IMR-90 (cell line): Measurements from ENCODE around the gene KCNH2. TPM values are rescaled to one million over a fixed set of nuclear protein-coding genes. Genes with fewer than 3 reads are reported as not detected.
A peak's percentile ranks its signal among the peaks of the same experiment; 100 is the strongest.

Experiments used
- ATAC-seq: fragments of 200-7000 bp; cut with Tn5 transposase; 2 replicates; pipeline ENCODE4 v1.9.1; 2020; ENCODE audit warnings: low read depth, mild to moderate bottlenecking, moderate library complexity
- BruUV-seq: library from RNA; stranded (reverse); fragments of 400-500 nt; replicated peaks from 2 replicates; lab custom pipeline; 2021; lab: Mats Ljungman, UMichigan
- CTCF ChIA-PET: fragments of 300-600 bp; formaldehyde crosslinking; extraction: SDS; loops from one replicate; lab custom pipeline; 2021; ENCODE audit warnings: antibody characterized with exemption; lab: Yijun Ruan, JAX
- POLR2A ChIA-PET: fragments of 300-600 bp; sonication (Branson Sonifier 250); formaldehyde crosslinking; loops from one replicate; lab custom pipeline; 2022; ENCODE audit warnings: antibody characterized with exemption; ENCODE audit not compliant: unreplicated experiment; lab: Charles Lee
- DNase-seq: peaks from one replicate; pipeline ENCODE4 v3.0.0; 2013
- H2AFZ ChIP-seq: replicated peaks from 2 replicates; pipeline ENCODE3; 2013; ENCODE audit warnings: low read length, mild to moderate bottlenecking; ENCODE audit not compliant: poor library complexity
- H2AK5ac ChIP-seq: 2 replicates; pipeline ENCODE4 v1.6.1; 2013; ENCODE audit warnings: low read depth, low read length, inconsistent platforms
- H2AK9ac ChIP-seq: replicated peaks from 2 replicates; pipeline ENCODE3; 2013; ENCODE audit warnings: mild to moderate bottlenecking, low read depth, low read length, moderate library complexity; ENCODE audit not compliant: poor library complexity
- H2BK120ac ChIP-seq: 2 replicates; pipeline ENCODE4 v1.6.1; 2013; ENCODE audit warnings: low read depth, low read length, inconsistent platforms
- H2BK15ac ChIP-seq: 3 replicates; pipeline ENCODE4 v1.6.1; 2013; ENCODE audit warnings: low read depth, low read length, inconsistent platforms
- H2BK20ac ChIP-seq: 2 replicates; pipeline ENCODE4 v1.6.1; 2013; ENCODE audit warnings: low read depth, mild to moderate bottlenecking, inconsistent platforms, low read length, moderate library complexity
- H2BK5ac ChIP-seq: 2 replicates; pipeline ENCODE4 v1.6.1; 2013; ENCODE audit warnings: mild to moderate bottlenecking, low read depth, low read length, inconsistent platforms; ENCODE audit not compliant: poor library complexity, severe bottlenecking
- H3K14ac ChIP-seq: replicated peaks from 2 replicates; pipeline ENCODE4 v1.6.1; 2013; ENCODE audit warnings: low read depth, low read length, inconsistent platforms
- H3K18ac ChIP-seq: 2 replicates; pipeline ENCODE4 v1.6.1; 2013; ENCODE audit warnings: low read depth, low read length, control low read depth
- H3K23ac ChIP-seq: 2 replicates; pipeline ENCODE4 v1.6.1; 2013; ENCODE audit warnings: low read depth, low read length, inconsistent platforms
- H3K27ac ChIP-seq: 2 replicates; pipeline ENCODE4 v1.5.1; 2013; ENCODE audit warnings: mild to moderate bottlenecking, control low read depth, low read length; ENCODE audit not compliant: insufficient read depth
- H3K27me3 ChIP-seq: 2 replicates; pipeline ENCODE4 v1.6.1; 2013; ENCODE audit warnings: low read length; ENCODE audit not compliant: control insufficient read depth, insufficient read depth
- H3K36me3 ChIP-seq: 2 replicates; pipeline ENCODE4 v1.6.1; 2013; ENCODE audit warnings: low read length, mixed read lengths; ENCODE audit not compliant: control insufficient read depth, insufficient read depth
- H3K4ac ChIP-seq: 2 replicates; pipeline ENCODE4 v1.6.1; 2013; ENCODE audit warnings: low read depth, low read length, inconsistent platforms
- H3K4me1 ChIP-seq: 2 replicates; pipeline ENCODE4 v1.6.1; 2013; ENCODE audit warnings: low read length, mixed read lengths; ENCODE audit not compliant: control insufficient read depth, insufficient read depth
- H3K4me2 ChIP-seq: 2 replicates; pipeline ENCODE4 v1.6.1; 2013; ENCODE audit warnings: low read depth, mild to moderate bottlenecking, control low read depth, low read length, moderate library complexity
- H3K4me3 ChIP-seq: 2 replicates; pipeline ENCODE4 v1.5.1; 2013; ENCODE audit warnings: low read depth, mild to moderate bottlenecking, control low read depth, low read length, moderate library complexity; ENCODE audit not compliant: insufficient read depth
- H3K56ac ChIP-seq: 2 replicates; pipeline ENCODE4 v1.6.1; 2013; ENCODE audit warnings: low read length, inconsistent platforms; ENCODE audit not compliant: insufficient read depth; ENCODE audit errors: extremely low read depth
- H3K79me1 ChIP-seq, 2 experiments: 2 replicates each; pipeline ENCODE4 v1.6.1; 2013; ENCODE audit warnings: low read length in 2 of 2, inconsistent platforms in 1 of 2, low read depth in 1 of 2
- H3K9ac ChIP-seq: 2 replicates; pipeline ENCODE4 v1.6.1; 2013; ENCODE audit warnings: low read depth, low read length, control low read depth
- H3K9me1 ChIP-seq: 2 replicates; pipeline ENCODE4 v1.6.1; 2013; ENCODE audit warnings: low read length, inconsistent platforms; ENCODE audit not compliant: insufficient read depth
- H3K9me3 ChIP-seq: 2 replicates; pipeline ENCODE4 v1.6.1; 2013; ENCODE audit warnings: low read length; ENCODE audit not compliant: control insufficient read depth, insufficient read depth
- H4K20me1 ChIP-seq: 2 replicates; pipeline ENCODE4 v1.6.1; 2013; ENCODE audit warnings: low read length, inconsistent platforms; ENCODE audit not compliant: insufficient read depth
- H4K5ac ChIP-seq: 2 replicates; pipeline ENCODE4 v1.6.1; 2013; ENCODE audit warnings: mild to moderate bottlenecking, low read depth, low read length, control low read depth
- H4K8ac ChIP-seq, 2 experiments: 2 replicates each; pipeline ENCODE4 v1.6.1; 2013; ENCODE audit warnings: low read depth in 2 of 2, low read length in 2 of 2, control low read depth in 1 of 2, inconsistent platforms in 1 of 2
- H4K91ac ChIP-seq: 2 replicates; pipeline ENCODE4 v1.6.1; 2013; ENCODE audit warnings: low read depth, low read length, inconsistent platforms; ENCODE audit not compliant: insufficient read depth
- BHLHE40 ChIP-seq: fragments of 150-350 bp; IDR thresholded peaks from 2 replicates; pipeline ENCODE4 v1.6.1; 2016; ENCODE audit warnings: mild to moderate bottlenecking, low read depth, low read length
- CEBPB ChIP-seq: IDR thresholded peaks from 2 replicates; pipeline ENCODE4 v1.6.1; 2012; ENCODE audit warnings: low read depth, low read length, improper control_type of control experiment
- CHD1 ChIP-seq: IDR thresholded peaks from 2 replicates; pipeline ENCODE4 v1.6.1; 2012; ENCODE audit warnings: low read depth, low read length, improper control_type of control experiment
- FOS ChIP-seq: fragments of 150-350 bp; IDR thresholded peaks from 2 replicates; pipeline ENCODE4 v1.6.1; 2016; ENCODE audit warnings: low read depth, low read length
- MAFK ChIP-seq: IDR thresholded peaks from 2 replicates; pipeline ENCODE4 v1.6.1; 2012; ENCODE audit warnings: low read depth, low read length, improper control_type of control experiment
- MAZ ChIP-seq: IDR thresholded peaks from 2 replicates; pipeline ENCODE4 v1.6.1; 2012; ENCODE audit warnings: low read depth, mild to moderate bottlenecking, low read length, improper control_type of control experiment, moderate library complexity, borderline replicate concordance
- MXI1 ChIP-seq: IDR thresholded peaks from 2 replicates; pipeline ENCODE4 v1.6.1; 2012; ENCODE audit warnings: low read depth, mild to moderate bottlenecking, low read length, moderate library complexity, borderline replicate concordance
- NFE2L2 ChIP-seq: fragments of 150-350 bp; IDR thresholded peaks from 2 replicates; pipeline ENCODE4 v1.6.1; 2016; ENCODE audit warnings: low read depth, mild to moderate bottlenecking, low read length
- RAD21 ChIP-seq: IDR thresholded peaks from 2 replicates; pipeline ENCODE4 v1.6.1; 2012; ENCODE audit warnings: low read length, improper control_type of control experiment
- RCOR1 ChIP-seq: IDR thresholded peaks from 2 replicates; pipeline ENCODE4 v1.6.1; 2012; ENCODE audit warnings: mild to moderate bottlenecking, low read length, improper control_type of control experiment; ENCODE audit not compliant: insufficient replicate concordance
- RFX5 ChIP-seq: IDR thresholded peaks from 2 replicates; pipeline ENCODE4 v1.8.0; 2012; ENCODE audit warnings: low read depth, mild to moderate bottlenecking, low read length, moderate library complexity
- WGBS, 2 experiments: methylation state at CpG; one replicate each; pipeline versions ENCODE4 v1.1.5 to v1.1.7; 2013; ENCODE audit warnings: missing lambda C conversion rate in 2 of 2; ENCODE audit not compliant: insufficient read length in 1 of 2; ENCODE audit errors: extremely low coverage in 2 of 2; 5-methylcytosine and 5-hydroxymethylcytosine counted together
- dilution Hi-C: fragments of 300-500 bp; cut with HindIII; formaldehyde crosslinking; loops from one replicate; pipeline ENCODE4 v1.14.3; 2018; ENCODE audit warnings: low sequenced_read_pairs; ENCODE audit not compliant: unreplicated experiment
- in situ Hi-C: fragments of 300-500 bp; cut with MboI; formaldehyde crosslinking; loops from 3 replicates; pipeline ENCODE4 v1.14.3; 2019; ENCODE audit warnings: low sequenced_read_pairs, inconsistent platforms, mixed read lengths
- intact Hi-C: fragments of 100-400 bp; cut with micrococcal nuclease; formaldehyde crosslinking; loops from 2 replicates; pipeline ENCODE4 v1.10.0; 2022
- polyA plus RNA-seq, 3 experiments: library from polyadenylated mRNA; depleted of rRNA; stranded (reverse); fragments of >200 nt; gene quantifications; 2 replicates each; pipeline ENCODE4 v1.2.3, GENCODE V29; 2012; ENCODE audit warnings: low replicate concordance in 1 of 3
- total RNA-seq: library from RNA; depleted of rRNA; stranded (reverse); fragments of >200 nt; gene quantifications from 2 replicates; pipeline ENCODE4 v1.2.3, GENCODE V29; 2012
- TF ChIP-seq, protein P1 (sequence below): conservative IDR thresholded peaks from 2 replicates; pipeline ENCODE4 v1.5.1; 2012; ENCODE audit warnings: mild to moderate bottlenecking, low read depth, low read length, improper control_type of control experiment
- TF ChIP-seq, protein P2 (sequence below): fragments of 150-350 bp; IDR thresholded peaks from 2 replicates; pipeline ENCODE4 v1.6.1; 2016; ENCODE audit warnings: low read depth, mild to moderate bottlenecking, low read length, moderate library complexity, borderline replicate concordance

The KCNH2 gene
- total and polyA plus RNA-seq, 2 of the 4 experiments (the other 2 are of a cell fraction) = 0.90 to 2.1 TPM

GRCh38 chr7:150944066-150945042, 33.8 kb downstream of the KCNH2 start:
- H2BK20ac ChIP-seq = no peak overlapping the region
- no peak overlapping the region for H3K14ac ChIP-seq
- H3K9me1 ChIP-seq = no peaks in the 10 kb centered on the region
- no peak overlapping the region for H4K8ac ChIP-seq
- no peak overlapping the region for H2BK120ac ChIP-seq
- dilution Hi-C loops (no loop called here), intact Hi-C loops (no loop called here), in situ Hi-C loops (no loop called here)
- no peak overlapping the region for H3K4ac ChIP-seq
- H2BK5ac ChIP-seq = no peak overlapping the region
- H3K4me1 ChIP-seq = no peaks in the 10 kb centered on the region
- H3K79me1 ChIP-seq = no peaks in the 10 kb centered on the region
- no peak overlapping the region for H3K27ac ChIP-seq
- no peaks in the 10 kb centered on the region for H3K27me3 ChIP-seq
- no peak overlapping the region for H2AK5ac ChIP-seq
- no peak overlapping the region for H3K56ac ChIP-seq
- H4K20me1 ChIP-seq = no peaks in the 10 kb centered on the region
- H3K23ac ChIP-seq = no peak overlapping the region
- no peak overlapping the region for H4K5ac ChIP-seq
- CTCF ChIA-PET = no interaction called here
- peak overlapping the region; percentile 49 for H2AFZ ChIP-seq
- no peak overlapping the region for H4K91ac ChIP-seq
- no peak overlapping the region for H3K4me2 ChIP-seq
- no TSS peak for BruUV-seq
- no peak overlapping the region for H3K18ac ChIP-seq
- no peak overlapping the region for H3K9ac ChIP-seq
- POLR2A ChIA-PET = no interaction called here
- ATAC-seq (no peak), DNase-seq (no peak)
- 85% methylated on average over 4 of the region's 6 CpGs; no CpG with 5 or more reads in 1 of the 2 experiments for WGBS, 2 experiments
- no peaks in the 10 kb centered on the region for H3K9me3 ChIP-seq
- no peak overlapping the region for H3K4me3 ChIP-seq
- no peak overlapping the region for H2AK9ac ChIP-seq
- H3K36me3 ChIP-seq = peaks cover 2% of the 10 kb centered on the region; the same call in 1 of the 2 replicates
- no peak for TF ChIP-seq MAFK
- no peak for TF ChIP-seq BHLHE40
- no peak for TF ChIP-seq FOS
- no peak for TF ChIP-seq MXI1
- no peak for TF ChIP-seq CEBPB
- no peak for TF ChIP-seq RCOR1
- TF ChIP-seq, protein P1, sequence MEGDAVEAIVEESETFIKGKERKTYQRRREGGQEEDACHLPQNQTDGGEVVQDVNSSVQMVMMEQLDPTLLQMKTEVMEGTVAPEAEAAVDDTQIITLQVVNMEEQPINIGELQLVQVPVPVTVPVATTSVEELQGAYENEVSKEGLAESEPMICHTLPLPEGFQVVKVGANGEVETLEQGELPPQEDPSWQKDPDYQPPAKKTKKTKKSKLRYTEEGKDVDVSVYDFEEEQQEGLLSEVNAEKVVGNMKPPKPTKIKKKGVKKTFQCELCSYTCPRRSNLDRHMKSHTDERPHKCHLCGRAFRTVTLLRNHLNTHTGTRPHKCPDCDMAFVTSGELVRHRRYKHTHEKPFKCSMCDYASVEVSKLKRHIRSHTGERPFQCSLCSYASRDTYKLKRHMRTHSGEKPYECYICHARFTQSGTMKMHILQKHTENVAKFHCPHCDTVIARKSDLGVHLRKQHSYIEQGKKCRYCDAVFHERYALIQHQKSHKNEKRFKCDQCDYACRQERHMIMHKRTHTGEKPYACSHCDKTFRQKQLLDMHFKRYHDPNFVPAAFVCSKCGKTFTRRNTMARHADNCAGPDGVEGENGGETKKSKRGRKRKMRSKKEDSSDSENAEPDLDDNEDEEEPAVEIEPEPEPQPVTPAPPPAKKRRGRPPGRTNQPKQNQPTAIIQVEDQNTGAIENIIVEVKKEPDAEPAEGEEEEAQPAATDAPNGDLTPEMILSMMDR = no peak
- no peak for TF ChIP-seq RFX5
- no peak for TF ChIP-seq CHD1
- TF ChIP-seq MAZ = no peak
- TF ChIP-seq NFE2L2 = no peak
- TF ChIP-seq, protein P2, sequence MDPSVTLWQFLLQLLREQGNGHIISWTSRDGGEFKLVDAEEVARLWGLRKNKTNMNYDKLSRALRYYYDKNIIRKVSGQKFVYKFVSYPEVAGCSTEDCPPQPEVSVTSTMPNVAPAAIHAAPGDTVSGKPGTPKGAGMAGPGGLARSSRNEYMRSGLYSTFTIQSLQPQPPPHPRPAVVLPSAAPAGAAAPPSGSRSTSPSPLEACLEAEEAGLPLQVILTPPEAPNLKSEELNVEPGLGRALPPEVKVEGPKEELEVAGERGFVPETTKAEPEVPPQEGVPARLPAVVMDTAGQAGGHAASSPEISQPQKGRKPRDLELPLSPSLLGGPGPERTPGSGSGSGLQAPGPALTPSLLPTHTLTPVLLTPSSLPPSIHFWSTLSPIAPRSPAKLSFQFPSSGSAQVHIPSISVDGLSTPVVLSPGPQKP = no peak
- no peak for TF ChIP-seq RAD21
- no peak overlapping the region for H2BK15ac ChIP-seq
